H1 (cell line): ENCODE data around the gene TMEM18. TPM values are rescaled to one million over a fixed set of nuclear protein-coding genes. Genes with fewer than 3 reads are reported as not detected.

Source experiments
- EGR1 ChIP-seq: IDR thresholded peaks from 2 replicates; pipeline ENCODE4 v1.6.1; 2011; ENCODE audit warnings: low read depth, low read length, borderline replicate concordance
- NANOG ChIP-seq: IDR thresholded peaks from 2 replicates; pipeline ENCODE4 v1.6.1; 2011; ENCODE audit warnings: low read length, low read depth, mild to moderate bottlenecking, inconsistent platforms; ENCODE audit not compliant: insufficient read depth, poor library complexity, severe bottlenecking
- NRF1 ChIP-seq: IDR thresholded peaks from 2 replicates; pipeline ENCODE4 v1.6.1; 2011; ENCODE audit warnings: mild to moderate bottlenecking, low read depth, low read length, improper control_type of control experiment
- PHF8 ChIP-seq: fragments of 200-600 bp; sonication (generic); conservative IDR thresholded peaks from 2 replicates; pipeline ENCODE4 v1.7.1; 2012; ENCODE audit warnings: low read depth, mild to moderate bottlenecking, inconsistent platforms, low read length, moderate library complexity
- SP1 ChIP-seq: IDR thresholded peaks from 2 replicates; pipeline ENCODE4 v1.6.1; 2011; ENCODE audit warnings: low read depth, low read length
- SP4 ChIP-seq: IDR thresholded peaks from 2 replicates; pipeline ENCODE4 v1.6.1; 2012; ENCODE audit warnings: low read length, inconsistent platforms
- SUZ12 ChIP-seq: fragments of 200-600 bp; sonication (generic); IDR thresholded peaks from 2 replicates; pipeline ENCODE4 v1.6.1; 2012; ENCODE audit warnings: mild to moderate bottlenecking, inconsistent platforms, low read length, moderate library complexity, mixed read lengths
- TAF1 ChIP-seq: IDR thresholded peaks from 2 replicates; pipeline ENCODE4 v1.6.1; 2011; ENCODE audit warnings: mild to moderate bottlenecking, low read depth, low read length
- TEAD4 ChIP-seq: IDR thresholded peaks from 2 replicates; pipeline ENCODE4 v1.6.1; 2012; ENCODE audit warnings: low read depth, low read length, inconsistent platforms, mixed read lengths
- polyA plus RNA-seq, 7 experiments: library from polyadenylated mRNA; depleted of rRNA in 3 of 7; stranded (reverse) in 5 of 7; unstranded in 2 of 7; fragments of >200 nt in 5 of 7; fragments of 200-250 nt in 2 of 7; gene quantifications; 1 replicate in 5 of 7; 2 replicates in 1 of 7; 4 replicates in 1 of 7; pipeline versions ENCODE4 v1.2.1 to v1.2.3, GENCODE V29; 2011 to 2013; ENCODE audit warnings: missing spikeins in 2 of 7, mixed read lengths in 2 of 7
- total RNA-seq: library from RNA; stranded (reverse); fragmentation: NEBNext Ultra II Directional; extraction: Animal tissue kit (Norgen Biotek cat#: 25700); gene quantifications from 2 replicates; pipeline ENCODE4 v1.2.1, GENCODE V29; 2021
- TF ChIP-seq, protein P1 (sequence below): fragments of 300-600 bp; sonication (generic); IDR thresholded peaks from 2 replicates; pipeline ENCODE4 v1.7.1; 2012; ENCODE audit warnings: low read length, moderate library complexity, mild to moderate bottlenecking, inconsistent platforms; ENCODE audit not compliant: insufficient replicate concordance

TMEM18 gene
- total and polyA plus RNA-seq, 2 of the 8 experiments (the other 6 are each of a cell fraction or from before 2014, with no cell fraction given), result 22.4 to 27.1 TPM

- TF ChIP-seq, protein P1, sequence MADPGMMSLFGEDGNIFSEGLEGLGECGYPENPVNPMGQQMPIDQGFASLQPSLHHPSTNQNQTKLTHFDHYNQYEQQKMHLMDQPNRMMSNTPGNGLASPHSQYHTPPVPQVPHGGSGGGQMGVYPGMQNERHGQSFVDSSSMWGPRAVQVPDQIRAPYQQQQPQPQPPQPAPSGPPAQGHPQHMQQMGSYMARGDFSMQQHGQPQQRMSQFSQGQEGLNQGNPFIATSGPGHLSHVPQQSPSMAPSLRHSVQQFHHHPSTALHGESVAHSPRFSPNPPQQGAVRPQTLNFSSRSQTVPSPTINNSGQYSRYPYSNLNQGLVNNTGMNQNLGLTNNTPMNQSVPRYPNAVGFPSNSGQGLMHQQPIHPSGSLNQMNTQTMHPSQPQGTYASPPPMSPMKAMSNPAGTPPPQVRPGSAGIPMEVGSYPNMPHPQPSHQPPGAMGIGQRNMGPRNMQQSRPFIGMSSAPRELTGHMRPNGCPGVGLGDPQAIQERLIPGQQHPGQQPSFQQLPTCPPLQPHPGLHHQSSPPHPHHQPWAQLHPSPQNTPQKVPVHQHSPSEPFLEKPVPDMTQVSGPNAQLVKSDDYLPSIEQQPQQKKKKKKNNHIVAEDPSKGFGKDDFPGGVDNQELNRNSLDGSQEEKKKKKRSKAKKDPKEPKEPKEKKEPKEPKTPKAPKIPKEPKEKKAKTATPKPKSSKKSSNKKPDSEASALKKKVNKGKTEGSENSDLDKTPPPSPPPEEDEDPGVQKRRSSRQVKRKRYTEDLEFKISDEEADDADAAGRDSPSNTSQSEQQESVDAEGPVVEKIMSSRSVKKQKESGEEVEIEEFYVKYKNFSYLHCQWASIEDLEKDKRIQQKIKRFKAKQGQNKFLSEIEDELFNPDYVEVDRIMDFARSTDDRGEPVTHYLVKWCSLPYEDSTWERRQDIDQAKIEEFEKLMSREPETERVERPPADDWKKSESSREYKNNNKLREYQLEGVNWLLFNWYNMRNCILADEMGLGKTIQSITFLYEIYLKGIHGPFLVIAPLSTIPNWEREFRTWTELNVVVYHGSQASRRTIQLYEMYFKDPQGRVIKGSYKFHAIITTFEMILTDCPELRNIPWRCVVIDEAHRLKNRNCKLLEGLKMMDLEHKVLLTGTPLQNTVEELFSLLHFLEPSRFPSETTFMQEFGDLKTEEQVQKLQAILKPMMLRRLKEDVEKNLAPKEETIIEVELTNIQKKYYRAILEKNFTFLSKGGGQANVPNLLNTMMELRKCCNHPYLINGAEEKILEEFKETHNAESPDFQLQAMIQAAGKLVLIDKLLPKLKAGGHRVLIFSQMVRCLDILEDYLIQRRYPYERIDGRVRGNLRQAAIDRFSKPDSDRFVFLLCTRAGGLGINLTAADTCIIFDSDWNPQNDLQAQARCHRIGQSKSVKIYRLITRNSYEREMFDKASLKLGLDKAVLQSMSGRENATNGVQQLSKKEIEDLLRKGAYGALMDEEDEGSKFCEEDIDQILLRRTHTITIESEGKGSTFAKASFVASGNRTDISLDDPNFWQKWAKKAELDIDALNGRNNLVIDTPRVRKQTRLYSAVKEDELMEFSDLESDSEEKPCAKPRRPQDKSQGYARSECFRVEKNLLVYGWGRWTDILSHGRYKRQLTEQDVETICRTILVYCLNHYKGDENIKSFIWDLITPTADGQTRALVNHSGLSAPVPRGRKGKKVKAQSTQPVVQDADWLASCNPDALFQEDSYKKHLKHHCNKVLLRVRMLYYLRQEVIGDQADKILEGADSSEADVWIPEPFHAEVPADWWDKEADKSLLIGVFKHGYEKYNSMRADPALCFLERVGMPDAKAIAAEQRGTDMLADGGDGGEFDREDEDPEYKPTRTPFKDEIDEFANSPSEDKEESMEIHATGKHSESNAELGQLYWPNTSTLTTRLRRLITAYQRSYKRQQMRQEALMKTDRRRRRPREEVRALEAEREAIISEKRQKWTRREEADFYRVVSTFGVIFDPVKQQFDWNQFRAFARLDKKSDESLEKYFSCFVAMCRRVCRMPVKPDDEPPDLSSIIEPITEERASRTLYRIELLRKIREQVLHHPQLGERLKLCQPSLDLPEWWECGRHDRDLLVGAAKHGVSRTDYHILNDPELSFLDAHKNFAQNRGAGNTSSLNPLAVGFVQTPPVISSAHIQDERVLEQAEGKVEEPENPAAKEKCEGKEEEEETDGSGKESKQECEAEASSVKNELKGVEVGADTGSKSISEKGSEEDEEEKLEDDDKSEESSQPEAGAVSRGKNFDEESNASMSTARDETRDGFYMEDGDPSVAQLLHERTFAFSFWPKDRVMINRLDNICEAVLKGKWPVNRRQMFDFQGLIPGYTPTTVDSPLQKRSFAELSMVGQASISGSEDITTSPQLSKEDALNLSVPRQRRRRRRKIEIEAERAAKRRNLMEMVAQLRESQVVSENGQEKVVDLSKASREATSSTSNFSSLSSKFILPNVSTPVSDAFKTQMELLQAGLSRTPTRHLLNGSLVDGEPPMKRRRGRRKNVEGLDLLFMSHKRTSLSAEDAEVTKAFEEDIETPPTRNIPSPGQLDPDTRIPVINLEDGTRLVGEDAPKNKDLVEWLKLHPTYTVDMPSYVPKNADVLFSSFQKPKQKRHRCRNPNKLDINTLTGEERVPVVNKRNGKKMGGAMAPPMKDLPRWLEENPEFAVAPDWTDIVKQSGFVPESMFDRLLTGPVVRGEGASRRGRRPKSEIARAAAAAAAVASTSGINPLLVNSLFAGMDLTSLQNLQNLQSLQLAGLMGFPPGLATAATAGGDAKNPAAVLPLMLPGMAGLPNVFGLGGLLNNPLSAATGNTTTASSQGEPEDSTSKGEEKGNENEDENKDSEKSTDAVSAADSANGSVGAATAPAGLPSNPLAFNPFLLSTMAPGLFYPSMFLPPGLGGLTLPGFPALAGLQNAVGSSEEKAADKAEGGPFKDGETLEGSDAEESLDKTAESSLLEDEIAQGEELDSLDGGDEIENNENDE, result no peak
- TF ChIP-seq NANOG, result no peak
- no peak for TF ChIP-seq TAF1
- TF ChIP-seq SP4, result no peak
- no peak for TF ChIP-seq SUZ12
- no peak for TF ChIP-seq PHF8
- no peak for TF ChIP-seq EGR1
- no peak for TF ChIP-seq TEAD4
- no peak for TF ChIP-seq NRF1
- no peak for TF ChIP-seq SP1
Measured at GRCh38 chr2:708667-709066, 31.5 kb upstream of the TMEM18 start (continued).
